H1 (cell line): ENCODE results near the gene CREB3L4. TPM values are rescaled to one million over a fixed set of nuclear protein-coding genes. Genes with fewer than 3 reads are reported as not detected.

ENCODE experiments used
- CTCF ChIA-PET: fragments of 300-600 bp; sonication (Branson Sonifier 250); formaldehyde crosslinking; loops from one replicate; lab custom pipeline; 2021; ENCODE audit not compliant: partially characterized antibody; lab: Charles Lee
- POLR2A ChIA-PET: fragments of 300-600 bp; sonication (Branson Sonifier 250); formaldehyde crosslinking; loops from one replicate; lab custom pipeline; 2021; ENCODE audit warnings: inconsistent platforms; ENCODE audit not compliant: partially characterized antibody; lab: Charles Lee
- DNase-seq, 2 experiments: peaks; one replicate each; pipeline versions ENCODE4 v3.0.0 to v3.0.0-alpha.2; 2010 to 2022; ENCODE audit warnings: low spot score in 2 of 2, low read depth in 1 of 2, mixed read lengths in 1 of 2
- FAIRE-seq: peaks from 2 replicates; lab custom pipeline; 2011; peaks lifted over from hg19 to GRCh38; lab: Jason Lieb, UNC
- H2AFZ ChIP-seq: 2 replicates; pipeline ENCODE4 v1.8.1; 2012; ENCODE audit warnings: low read length, inconsistent platforms
- H2AK5ac ChIP-seq: 2 replicates; pipeline ENCODE4 v1.6.1; 2013; ENCODE audit warnings: low read depth, low read length
- H2BK120ac ChIP-seq: replicated peaks from 2 replicates; pipeline ENCODE3; 2013; ENCODE audit warnings: low read depth, low read length, inconsistent platforms
- H2BK12ac ChIP-seq: 2 replicates; pipeline ENCODE4 v1.6.1; 2013; ENCODE audit warnings: low read depth, low read length
- H2BK15ac ChIP-seq: 2 replicates; pipeline ENCODE4 v1.6.1; 2013; ENCODE audit warnings: low read length
- H2BK20ac ChIP-seq: 2 replicates; pipeline ENCODE4 v1.6.1; 2013; ENCODE audit warnings: low read length
- H2BK5ac ChIP-seq: 2 replicates; pipeline ENCODE4 v1.6.1; 2013; ENCODE audit warnings: low read depth, low read length
- H3K14ac ChIP-seq: 2 replicates; pipeline ENCODE4 v1.6.1; 2013; ENCODE audit warnings: inconsistent platforms; ENCODE audit not compliant: insufficient read length
- H3K18ac ChIP-seq: 2 replicates; pipeline ENCODE4 v1.6.1; 2013; ENCODE audit warnings: low read length; ENCODE audit errors: extremely low read depth
- H3K23ac ChIP-seq: 2 replicates; pipeline ENCODE4 v1.6.1; 2013; ENCODE audit warnings: inconsistent platforms; ENCODE audit not compliant: insufficient read length
- H3K23me2 ChIP-seq: 2 replicates; pipeline ENCODE4 v1.6.1; 2013; ENCODE audit warnings: low read depth, low read length
- H3K27ac ChIP-seq: 2 replicates; pipeline ENCODE4 v1.6.1; 2011; ENCODE audit warnings: low read depth, low read length, inconsistent platforms
- H3K27me3 ChIP-seq, 4 experiments: replicated peaks in 1 of 4; 1 replicate in 1 of 4; 2 replicates in 3 of 4; pipeline versions ENCODE4 v1.6.1 to v1.8.1; 2011 to 2013; ENCODE audit warnings: low read length in 3 of 4, mild to moderate bottlenecking in 3 of 4, inconsistent platforms in 2 of 4, mixed read lengths in 2 of 4, moderate library complexity in 1 of 4; ENCODE audit not compliant: control insufficient read depth in 3 of 4, insufficient read depth in 3 of 4; ENCODE audit errors: extremely low read depth in 1 of 4
- H3K36me3 ChIP-seq, 4 experiments: 2 replicates each; pipeline versions ENCODE4 v1.6.1 to v1.8.1; 2011 to 2013; ENCODE audit warnings: mild to moderate bottlenecking in 4 of 4, low read length in 3 of 4, moderate library complexity in 2 of 4, control low read depth in 1 of 4, inconsistent platforms in 1 of 4; ENCODE audit not compliant: insufficient read depth in 4 of 4, control insufficient read depth in 2 of 4
- H3K4ac ChIP-seq: replicated peaks from 2 replicates; pipeline ENCODE3; 2013; ENCODE audit warnings: low read length, low read depth, mixed read lengths, inconsistent platforms; ENCODE audit not compliant: insufficient read length
- H3K4me1 ChIP-seq, 4 experiments: replicated peaks in 1 of 4; 1 replicate in 1 of 4; 2 replicates in 3 of 4; pipeline versions ENCODE4 v1.6.1 to v1.8.1; 2011 to 2013; ENCODE audit warnings: low read length in 3 of 4, inconsistent platforms in 2 of 4, mixed read lengths in 1 of 4; ENCODE audit not compliant: insufficient read depth in 4 of 4, control insufficient read depth in 3 of 4
- H3K4me2 ChIP-seq, 2 experiments: 2 replicates each; pipeline versions ENCODE4 v1.6.1 to v1.8.1; 2011 to 2013; ENCODE audit warnings: low read depth in 2 of 2, low read length in 2 of 2, control low read depth in 1 of 2, inconsistent platforms in 1 of 2, mild to moderate bottlenecking in 1 of 2; ENCODE audit not compliant: insufficient read depth in 1 of 2
- H3K4me3 ChIP-seq, 4 experiments: fragments of 200-600, 300-600 bp in 1 of 4; sonication (generic), shearing (Covaris generic), sonication (Bioruptor Twin) in 1 of 4; 2 replicates each; pipeline versions ENCODE4 v1.5.1 to v1.8.1; 2011 to 2016; ENCODE audit warnings: low read length in 4 of 4, low read depth in 3 of 4, control low read depth in 2 of 4, inconsistent platforms in 2 of 4, mild to moderate bottlenecking in 2 of 4, mixed read lengths in 1 of 4, moderate library complexity in 1 of 4; ENCODE audit not compliant: insufficient read depth in 2 of 4; ENCODE audit errors: extremely low read depth in 1 of 4
- H3K56ac ChIP-seq: replicated peaks from 2 replicates; pipeline ENCODE3; 2013; ENCODE audit warnings: low read depth, mild to moderate bottlenecking, mixed read lengths, low read length, inconsistent platforms; ENCODE audit not compliant: insufficient read length
- H3K79me1 ChIP-seq: 2 replicates; pipeline ENCODE4 v1.6.1; 2013; ENCODE audit warnings: low read depth, low read length, control low read depth
- H3K79me2 ChIP-seq, 2 experiments: 2 replicates each; pipeline versions ENCODE4 v1.6.1 to v1.8.1; 2012 to 2013; ENCODE audit warnings: low read length in 2 of 2, mild to moderate bottlenecking in 2 of 2, inconsistent platforms in 1 of 2; ENCODE audit not compliant: insufficient read depth in 2 of 2, control insufficient read depth in 1 of 2
- H3K9ac ChIP-seq, 4 experiments: replicated peaks in 1 of 4; 1 replicate in 1 of 4; 2 replicates in 3 of 4; pipeline versions ENCODE4 v1.6.1 to v1.8.1; 2011 to 2013; ENCODE audit warnings: low read depth in 3 of 4, low read length in 3 of 4, control low read depth in 2 of 4, mild to moderate bottlenecking in 2 of 4, moderate library complexity in 2 of 4, inconsistent platforms in 1 of 4; ENCODE audit errors: extremely low read depth in 1 of 4
- H3K9me3 ChIP-seq, 2 experiments: 2 replicates each; pipeline versions ENCODE4 v1.6.1 to v1.8.1; 2012 to 2013; ENCODE audit warnings: mild to moderate bottlenecking in 2 of 2, moderate library complexity in 2 of 2, control low read depth in 1 of 2, inconsistent platforms in 1 of 2, low read depth in 1 of 2, low read length in 1 of 2, mixed read lengths in 1 of 2; ENCODE audit not compliant: insufficient read depth in 2 of 2
- H4K20me1 ChIP-seq, 2 experiments: replicated peaks in 1 of 2; 2 replicates each; pipeline versions ENCODE3 to v1.8.1; 2011 to 2013; ENCODE audit warnings: inconsistent platforms in 2 of 2, low read length in 2 of 2, mild to moderate bottlenecking in 1 of 2; ENCODE audit not compliant: insufficient read depth in 2 of 2, control insufficient read depth in 1 of 2
- H4K5ac ChIP-seq: 2 replicates; pipeline ENCODE4 v1.6.1; 2013; ENCODE audit warnings: low read length, low read depth, mixed read lengths, inconsistent platforms; ENCODE audit not compliant: insufficient read length
- H4K8ac ChIP-seq: 2 replicates; pipeline ENCODE4 v1.8.0; 2013; ENCODE audit warnings: mild to moderate bottlenecking, moderate library complexity, low read length, inconsistent platforms; ENCODE audit not compliant: insufficient read depth; ENCODE audit errors: extremely low read depth
- H4K91ac ChIP-seq: replicated peaks from 2 replicates; pipeline ENCODE3; 2013; ENCODE audit warnings: low read length, mixed read lengths, inconsistent platforms; ENCODE audit not compliant: insufficient read length
- NANOG ChIP-seq: IDR thresholded peaks from 2 replicates; pipeline ENCODE4 v1.6.1; 2011; ENCODE audit warnings: low read length, low read depth, mild to moderate bottlenecking, inconsistent platforms; ENCODE audit not compliant: insufficient read depth, poor library complexity, severe bottlenecking
- POU5F1 ChIP-seq: IDR thresholded peaks from 2 replicates; pipeline ENCODE4 v1.6.1; 2011; ENCODE audit warnings: low read depth, mild to moderate bottlenecking, low read length, moderate library complexity
- RAD21 ChIP-seq, 2 experiments: IDR thresholded peaks in 1 of 2; conservative IDR thresholded peaks in 1 of 2; 2 replicates each; pipeline ENCODE4 v1.6.1; 2011; ENCODE audit warnings: low read depth in 2 of 2, low read length in 2 of 2, improper control_type of control experiment in 1 of 2, inconsistent platforms in 1 of 2, mild to moderate bottlenecking in 1 of 2, moderate library complexity in 1 of 2
- WGBS, 2 experiments: shearing (Covaris generic) in 1 of 2; methylation state at CpG; one replicate each; pipeline versions ENCODE4 v1.1.6 to v1.1.7; 2013 to 2015; ENCODE audit warnings: low lambda C conversion rate in 2 of 2, mixed read lengths in 2 of 2, inconsistent platforms in 1 of 2, low coverage in 1 of 2, missing lambda C conversion rate in 1 of 2; ENCODE audit not compliant: insufficient replicate concordance in 2 of 2, insufficient coverage in 1 of 2, insufficient read length in 1 of 2; ENCODE audit errors: extremely low coverage in 1 of 2, missing lambda C conversion rate in 1 of 2; 5-methylcytosine and 5-hydroxymethylcytosine counted together
- polyA plus RNA-seq, 7 experiments: library from polyadenylated mRNA; depleted of rRNA in 3 of 7; stranded (reverse) in 5 of 7; unstranded in 2 of 7; fragments of >200 nt in 5 of 7; fragments of 200-250 nt in 2 of 7; gene quantifications; 1 replicate in 5 of 7; 2 replicates in 1 of 7; 4 replicates in 1 of 7; pipeline versions ENCODE4 v1.2.1 to v1.2.3, GENCODE V29; 2011 to 2013; ENCODE audit warnings: missing spikeins in 2 of 7, mixed read lengths in 2 of 7
- total RNA-seq: library from RNA; stranded (reverse); fragmentation: NEBNext Ultra II Directional; extraction: Animal tissue kit (Norgen Biotek cat#: 25700); gene quantifications from 2 replicates; pipeline ENCODE4 v1.2.1, GENCODE V29; 2021
- TF ChIP-seq, protein P1 (sequence below), 3 experiments: IDR thresholded peaks; 1 replicate in 2 of 3; 2 replicates in 1 of 3; pipeline versions ENCODE4 v1.5.1 to v1.6.1; 2011; ENCODE audit warnings: low read length in 3 of 3, mild to moderate bottlenecking in 3 of 3, inconsistent platforms in 2 of 3, low read depth in 1 of 3, moderate library complexity in 1 of 3; ENCODE audit not compliant: insufficient read depth in 1 of 3; ENCODE audit errors: control extremely low read depth in 1 of 3

CREB3L4 gene
- total and polyA plus RNA-seq, 2 of the 8 experiments (the other 6 are each of a cell fraction or from before 2014, with no cell fraction given) = 34.4 to 54.0 TPM

DNA sequence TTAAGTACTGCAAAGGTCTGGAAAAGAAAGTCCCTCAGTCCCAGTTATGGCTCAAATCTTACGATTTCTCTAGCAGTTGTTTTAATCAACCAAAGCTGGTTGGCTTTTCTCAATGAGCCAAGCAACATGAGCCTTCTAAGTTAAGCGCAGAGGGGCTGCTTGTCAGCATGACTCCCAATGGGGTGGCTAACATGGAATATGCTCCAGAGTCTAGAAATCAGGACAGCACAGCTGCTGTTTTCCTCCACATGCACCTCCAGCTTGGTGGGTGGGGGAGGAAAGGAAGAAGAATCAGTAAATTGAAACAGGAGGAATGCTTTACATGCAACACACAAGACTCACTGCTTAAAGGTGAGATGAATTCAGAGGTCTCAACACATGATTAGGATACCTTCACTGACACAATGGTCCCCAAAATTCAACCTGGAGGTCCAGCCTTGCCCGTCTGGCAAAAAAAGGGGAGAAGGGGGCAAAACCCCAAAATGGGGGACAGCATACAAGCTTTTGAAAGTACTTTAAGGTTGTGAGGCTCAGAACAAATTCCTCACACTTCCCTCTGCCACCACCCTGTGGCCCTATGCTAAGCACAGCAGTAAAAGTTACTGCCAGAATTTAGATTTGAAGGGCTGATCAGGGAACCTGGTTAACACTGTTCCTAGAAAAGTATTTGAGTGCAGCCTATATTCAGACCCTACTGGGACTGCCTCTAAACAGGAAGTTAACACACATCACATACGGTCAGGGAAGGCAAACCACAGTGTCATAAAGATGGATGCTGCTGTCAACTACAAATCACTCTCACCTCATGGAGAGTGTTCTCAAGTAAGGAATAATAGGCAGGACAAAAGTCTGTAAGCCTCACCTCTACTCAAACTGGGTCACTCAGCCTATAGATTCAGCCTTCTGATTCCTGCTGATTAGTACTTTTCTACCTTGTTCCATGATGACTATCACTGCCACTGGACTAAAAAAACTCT lies 47.5 kb upstream of the CREB3L4 start:
- 80% methylated on average over 4 of the region's 4 CpGs; no CpG with 5 or more reads in 1 of the 2 experiments for WGBS, 2 experiments
- H3K36me3 ChIP-seq = peaks cover 0 to 8% (median 0%) of the 10 kb centered on the region in 4 experiments; a peak in 4 of 8 replicates
- H3K9me3 ChIP-seq = no peaks in the 10 kb centered on the region
- no peak overlapping the region for H2AK5ac ChIP-seq
- H2BK120ac ChIP-seq = no peak overlapping the region
- FAIRE-seq (no peak), DNase-seq (no peak)
- 0 out of 2 replicates have a peak overlapping the region, but pooled peaks have one; percentile 22 for H3K27ac ChIP-seq
- H2AFZ ChIP-seq = no peak overlapping the region
- H2BK5ac ChIP-seq = no peak overlapping the region
- H3K9ac ChIP-seq = peak overlapping the region in 1 of 4 experiments; percentile 53; a peak in 1 of 7 replicates
- H3K79me2 ChIP-seq = peaks cover 40 to 69% of the 10 kb centered on the region in 2 experiments
- TF ChIP-seq RAD21 (IDR thresholded peaks at IDR 0.05 in 1 of 2, conservative IDR thresholded peaks at IDR 0.05 in 1 of 2; ENCODE audit: low read depth in 2 of 2, low read length in 2 of 2) (peak; percentile 36; a peak in 3 of 4 replicates), NANOG (no peak), POU5F1 (no peak)
- TF ChIP-seq, protein P1, sequence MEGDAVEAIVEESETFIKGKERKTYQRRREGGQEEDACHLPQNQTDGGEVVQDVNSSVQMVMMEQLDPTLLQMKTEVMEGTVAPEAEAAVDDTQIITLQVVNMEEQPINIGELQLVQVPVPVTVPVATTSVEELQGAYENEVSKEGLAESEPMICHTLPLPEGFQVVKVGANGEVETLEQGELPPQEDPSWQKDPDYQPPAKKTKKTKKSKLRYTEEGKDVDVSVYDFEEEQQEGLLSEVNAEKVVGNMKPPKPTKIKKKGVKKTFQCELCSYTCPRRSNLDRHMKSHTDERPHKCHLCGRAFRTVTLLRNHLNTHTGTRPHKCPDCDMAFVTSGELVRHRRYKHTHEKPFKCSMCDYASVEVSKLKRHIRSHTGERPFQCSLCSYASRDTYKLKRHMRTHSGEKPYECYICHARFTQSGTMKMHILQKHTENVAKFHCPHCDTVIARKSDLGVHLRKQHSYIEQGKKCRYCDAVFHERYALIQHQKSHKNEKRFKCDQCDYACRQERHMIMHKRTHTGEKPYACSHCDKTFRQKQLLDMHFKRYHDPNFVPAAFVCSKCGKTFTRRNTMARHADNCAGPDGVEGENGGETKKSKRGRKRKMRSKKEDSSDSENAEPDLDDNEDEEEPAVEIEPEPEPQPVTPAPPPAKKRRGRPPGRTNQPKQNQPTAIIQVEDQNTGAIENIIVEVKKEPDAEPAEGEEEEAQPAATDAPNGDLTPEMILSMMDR (IDR thresholded peaks at IDR 0.05; ENCODE audit: control extremely low read depth in 1 of 3, insufficient read depth in 1 of 3, low read depth in 1 of 3, low read length in 3 of 3) = peak in 1 of 3 experiments; percentile 30; a peak in 1 of 4 replicates
- peaks cover 6 to 14% (median 11%) of the 10 kb centered on the region in 4 experiments for H3K4me1 ChIP-seq
- H4K8ac ChIP-seq = no peak overlapping the region
- no peak overlapping the region for H4K5ac ChIP-seq
- no peak overlapping the region for H3K18ac ChIP-seq
- no peaks in the 10 kb centered on the region for H3K27me3 ChIP-seq
- ChIA-PET POLR2A (interaction anchor here (0.6 to 7.9 kb wide), 19 partner anchors 8 to 136 kb away, joined by 3 to 73 read pairs (median 4); partner anchors contain the start of genes CREB3L4, DENND4B, RAB13 and RPS27), CTCF (interaction anchor here (0.5 to 2.3 kb wide), 15 partner anchors 9 to 409 kb away, joined by 3 to 9 read pairs (median 4); partner anchors contain the start of genes RAB13 and RPS27)
- H3K23ac ChIP-seq = no peak overlapping the region
- no peak overlapping the region for H3K4ac ChIP-seq
- no peak overlapping the region for H3K14ac ChIP-seq
- peak overlapping the region; percentile 8 to 100 (median 53); a peak in 5 of 8 replicates for H3K4me3 ChIP-seq
- no peak overlapping the region for H2BK12ac ChIP-seq
- H3K56ac ChIP-seq = no peak overlapping the region
- H4K91ac ChIP-seq = no peak overlapping the region
- H3K23me2 ChIP-seq = peaks cover 20% of the 10 kb centered on the region
- peak overlapping the region; percentile 94 to 95 for H3K4me2 ChIP-seq
- H4K20me1 ChIP-seq = peaks cover 28 to 30% of the 10 kb centered on the region in 2 experiments
- H3K79me1 ChIP-seq = peaks cover 13% of the 10 kb centered on the region
- H2BK20ac ChIP-seq = no peak overlapping the region
- no peak overlapping the region for H2BK15ac ChIP-seq
